ENCODE measurements around the gene EPN2.
A peak's percentile ranks its signal among the peaks of the same experiment; 100 is the strongest.
"Not testable (repeated sequence)": the region's sequence is repeated elsewhere in the genome, so short reads cannot be mapped to it uniquely, and the experiment has no call there.

Gene EPN2

DNA sequence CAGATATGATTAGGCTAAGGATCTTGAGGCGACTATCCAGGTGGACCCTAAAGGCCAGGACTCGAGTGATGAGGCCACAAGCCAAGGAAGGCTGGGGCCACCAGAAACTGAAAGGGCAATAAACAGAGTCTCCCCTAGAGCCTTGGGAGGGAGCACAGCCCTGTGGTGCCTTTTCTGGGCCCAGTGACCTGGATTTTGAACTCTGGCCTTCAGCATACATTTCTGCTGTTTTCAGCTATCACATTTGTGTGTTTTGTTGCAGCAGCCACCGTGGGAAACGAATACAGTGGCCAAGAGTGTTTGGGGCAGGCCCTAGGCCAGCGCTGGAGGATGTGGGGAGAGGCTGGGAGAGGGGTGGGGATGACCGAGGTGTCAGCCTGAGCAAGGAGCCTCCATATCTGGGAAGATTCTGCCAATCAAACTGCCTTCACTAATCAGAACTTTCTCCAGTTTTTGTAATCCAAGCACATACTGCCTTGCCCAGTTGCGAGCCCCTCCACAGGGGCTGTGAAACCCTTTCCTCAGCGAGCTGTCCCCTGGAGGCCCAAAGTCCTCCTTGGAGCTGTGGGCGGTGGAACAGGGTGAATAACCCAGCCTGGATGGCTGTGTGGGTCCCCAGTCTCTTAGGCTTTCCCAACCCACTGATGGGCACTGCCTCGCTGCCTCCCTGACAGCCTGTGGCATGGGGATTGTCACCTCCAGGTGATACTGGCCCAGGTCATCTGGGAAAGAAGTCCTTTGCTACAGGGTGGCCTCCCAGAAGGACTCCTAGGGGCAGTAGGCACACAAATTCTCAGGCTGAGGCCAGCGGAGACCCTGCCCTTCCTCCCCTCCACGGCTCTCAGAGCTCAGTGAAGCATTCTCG lies 108.6 kb downstream of the EPN2 start:
- DNase-seq (ENCODE audit: low spot score) = no peak

DNA sequence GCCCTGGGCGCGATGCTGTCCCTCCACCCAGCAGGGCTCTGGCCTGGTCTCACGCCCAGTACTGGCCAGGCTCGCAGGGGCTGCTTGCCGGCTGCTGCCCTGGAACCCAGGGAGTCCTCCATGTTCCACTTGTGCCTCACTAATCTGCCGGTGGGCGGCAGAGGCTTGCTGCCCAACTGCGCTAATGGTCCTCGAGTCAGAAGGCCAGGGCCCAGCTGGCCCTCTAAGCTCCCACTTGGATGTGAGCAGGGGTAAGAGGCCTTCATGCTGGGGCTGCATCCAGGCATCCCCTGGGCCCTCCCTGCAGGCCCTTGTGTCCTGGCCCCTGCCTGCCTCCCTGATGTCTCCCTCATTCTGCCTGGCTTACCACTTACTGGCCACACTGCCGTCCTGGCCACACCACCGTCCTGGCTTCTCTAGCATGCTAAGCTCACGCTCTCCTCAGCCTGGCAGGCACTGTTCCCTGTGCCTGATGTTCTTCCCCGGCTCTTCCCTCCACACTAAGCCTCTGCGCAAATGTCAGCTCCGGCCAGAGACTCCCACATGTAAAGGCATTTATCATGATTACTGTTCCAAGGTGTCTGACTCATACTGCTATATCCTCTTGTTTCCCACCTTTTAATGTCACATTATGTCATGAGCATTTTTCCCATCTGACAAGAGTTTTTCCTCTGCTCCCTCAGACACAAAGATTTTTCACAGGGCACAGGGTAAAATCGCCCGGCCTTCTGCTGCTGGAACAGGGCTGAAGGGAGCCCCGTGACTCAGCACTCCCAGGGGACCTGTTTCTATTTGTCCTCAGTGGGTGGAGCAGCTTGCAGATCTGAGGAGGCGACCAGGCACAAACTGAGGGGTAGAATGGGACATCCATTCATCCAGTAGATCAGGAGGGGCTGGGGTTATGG lies 109.4 kb downstream of the EPN2 start:
- DNase-seq (ENCODE audit: low spot score) = peak; percentile 67

DNA sequence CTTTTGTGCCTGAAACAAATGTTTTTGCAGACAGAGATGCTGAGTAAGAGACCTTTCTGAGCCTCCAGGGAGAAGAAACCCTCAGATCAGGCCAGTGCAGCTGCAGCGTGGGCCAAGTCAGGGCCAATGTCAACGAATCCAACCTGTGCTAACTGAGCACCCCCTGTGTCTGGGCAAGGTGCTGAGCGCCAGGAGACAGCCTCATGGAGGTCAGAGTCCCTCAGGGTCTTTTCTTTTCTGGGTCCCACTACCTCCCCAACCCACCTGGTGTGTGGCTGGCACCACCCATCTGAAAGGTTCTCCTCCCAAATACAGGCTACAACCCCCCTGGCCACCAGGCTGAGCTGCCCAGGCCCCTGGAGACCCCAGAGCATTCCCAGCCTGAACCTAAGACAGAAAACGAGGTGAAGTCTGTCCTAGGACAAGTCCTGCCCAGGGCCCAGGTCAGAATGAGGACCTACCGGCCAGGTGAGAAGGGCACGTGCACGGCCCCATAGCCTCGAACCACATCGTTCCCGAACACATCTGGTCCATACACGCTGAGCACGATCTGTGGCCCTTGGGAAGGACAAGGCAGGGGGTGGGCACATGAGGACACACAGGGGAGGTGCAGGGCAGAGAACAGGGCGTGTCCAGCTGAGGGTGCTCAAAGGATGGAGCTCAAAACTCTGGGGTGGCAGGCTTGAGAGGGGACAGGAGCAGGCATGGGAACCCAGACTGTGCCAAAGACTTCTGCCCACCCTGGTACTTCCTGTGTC lies 110.3 kb downstream of the EPN2 start:
- DNase-seq (ENCODE audit: low spot score) = no peak

DNA sequence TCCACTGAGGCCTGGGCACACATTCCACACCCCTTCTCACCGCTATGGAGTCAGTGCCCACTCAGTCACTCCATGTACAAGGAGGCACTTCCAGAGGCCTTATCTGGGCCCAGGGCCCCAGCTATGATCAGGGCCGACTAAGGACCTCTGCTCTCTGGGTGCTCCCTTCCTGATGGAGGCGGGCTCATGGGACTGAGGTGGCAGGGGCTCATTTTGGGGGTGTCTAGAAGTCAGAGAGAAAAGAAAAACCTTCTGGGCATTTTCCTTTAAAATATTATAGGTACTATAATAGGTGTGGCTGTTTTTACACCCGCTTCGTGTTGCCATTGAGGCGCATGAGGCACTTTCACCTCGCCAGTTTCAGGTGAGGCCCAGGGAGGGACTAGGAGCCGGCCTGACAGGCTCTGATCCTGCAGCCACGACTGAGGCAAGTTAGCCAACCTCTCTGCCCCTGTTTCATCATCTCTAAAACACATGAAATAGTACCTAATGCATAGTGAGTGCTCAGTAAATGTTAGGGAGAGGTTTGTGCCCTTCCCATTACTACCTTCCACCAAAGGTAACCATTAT lies 111.0 kb downstream of the EPN2 start:
- DNase-seq (ENCODE audit: low spot score) = no peak

DNA sequence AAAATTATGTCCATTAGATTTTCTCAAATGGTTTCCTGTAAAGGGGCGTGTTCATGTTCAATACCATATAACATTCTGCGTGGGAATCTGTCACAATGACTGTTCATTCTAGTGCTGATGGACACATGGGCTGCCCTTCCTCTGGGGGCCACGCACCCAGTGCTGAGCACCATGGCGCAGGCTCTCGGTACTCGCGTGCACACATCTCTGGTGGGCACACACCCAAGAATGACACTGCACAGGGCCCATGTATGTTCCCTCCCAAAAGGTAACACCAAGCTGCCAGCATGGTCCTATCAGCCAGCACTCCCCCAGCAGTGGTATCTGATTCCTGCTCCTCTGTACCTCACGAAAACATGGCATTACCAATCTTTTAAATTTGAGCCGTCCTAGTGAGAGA lies 111.6 kb downstream of the EPN2 start:
- no peak for DNase-seq (ENCODE audit: low spot score)

DNA sequence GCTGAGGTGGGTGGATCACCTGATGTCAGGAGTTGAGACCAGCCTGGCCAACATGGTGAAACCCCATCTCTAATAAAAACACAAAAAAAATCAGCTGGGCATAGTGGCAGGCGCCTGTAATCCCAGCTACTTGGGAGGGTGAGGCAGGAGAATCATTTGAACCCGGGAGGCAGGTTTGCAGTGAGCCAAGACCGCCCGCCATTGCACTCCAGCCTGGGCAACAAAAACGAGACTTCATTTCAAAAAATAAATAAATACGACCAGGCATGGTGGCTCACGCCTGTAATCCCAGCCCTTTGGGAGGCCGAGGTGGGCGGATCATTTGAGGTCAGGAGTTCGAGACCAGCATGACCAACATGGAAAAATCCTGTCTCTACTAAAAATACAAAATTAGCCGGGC lies 116.2 kb downstream of the EPN2 start:
- not testable (repeated sequence) for DNase-seq (ENCODE audit: low spot score)

DNA sequence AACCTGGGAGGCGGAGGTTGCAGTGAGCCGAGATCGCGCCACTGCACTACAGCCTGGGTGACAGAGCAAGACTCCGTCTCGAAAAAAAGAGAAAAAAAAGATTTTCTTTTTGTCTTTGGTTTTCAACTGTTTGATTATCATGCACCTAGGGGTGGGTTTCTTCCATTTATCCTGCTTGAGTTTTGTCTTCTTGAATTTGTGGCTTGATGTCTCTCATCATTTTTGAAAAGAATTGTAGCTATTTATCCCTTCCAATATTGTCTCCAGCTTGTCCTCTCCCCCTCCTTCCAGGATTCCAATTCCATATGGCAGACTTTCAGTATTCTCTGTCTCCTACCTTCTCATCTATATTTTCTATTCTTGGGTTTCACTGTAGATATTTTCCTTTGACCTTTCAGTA lies 117.6 kb downstream of the EPN2 start:
- no peak for DNase-seq (ENCODE audit: low spot score)

DNA sequence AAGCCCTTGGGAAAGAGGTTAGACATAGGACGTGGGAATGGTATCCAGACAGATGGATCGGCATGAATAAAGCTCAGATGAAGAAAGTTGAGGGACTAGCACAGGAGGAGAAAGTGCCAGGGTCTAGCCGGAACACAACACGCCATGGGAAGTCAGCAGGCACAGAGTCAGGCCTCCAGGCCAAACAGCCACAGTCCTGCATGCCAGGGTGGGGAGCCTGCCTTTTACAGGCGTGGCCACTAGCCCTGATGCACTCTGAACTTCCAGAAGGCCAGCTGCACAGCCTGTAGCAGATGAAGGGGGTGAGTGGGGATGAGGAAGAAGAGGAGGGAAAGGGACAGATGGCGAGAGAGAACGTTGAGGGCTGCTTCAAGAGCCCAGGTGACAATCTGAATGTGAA lies 120.2 kb downstream of the EPN2 start:
- DNase-seq (ENCODE audit: low spot score) = no peak

DNA sequence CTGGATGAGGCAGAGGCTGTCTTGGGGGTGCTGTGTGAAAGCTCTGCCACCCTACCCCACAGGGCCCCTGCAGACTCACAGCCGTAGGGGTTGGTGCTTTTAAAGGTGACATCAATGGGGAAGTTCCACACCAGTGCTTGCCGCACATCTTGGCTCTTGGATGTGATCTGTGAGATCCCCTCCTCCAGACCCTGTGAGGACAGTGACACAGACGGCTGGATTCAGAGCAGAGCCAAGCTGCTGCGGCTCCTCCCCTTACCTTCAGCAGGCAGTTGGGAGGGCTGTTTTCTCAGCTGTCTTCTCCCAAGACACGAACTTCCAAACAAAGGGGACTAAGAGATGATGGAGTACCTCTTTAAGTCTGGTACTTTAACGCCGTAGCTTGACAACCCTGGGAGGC lies 120.6 kb downstream of the EPN2 start:
- DNase-seq (ENCODE audit: low spot score) = no peak

DNA sequence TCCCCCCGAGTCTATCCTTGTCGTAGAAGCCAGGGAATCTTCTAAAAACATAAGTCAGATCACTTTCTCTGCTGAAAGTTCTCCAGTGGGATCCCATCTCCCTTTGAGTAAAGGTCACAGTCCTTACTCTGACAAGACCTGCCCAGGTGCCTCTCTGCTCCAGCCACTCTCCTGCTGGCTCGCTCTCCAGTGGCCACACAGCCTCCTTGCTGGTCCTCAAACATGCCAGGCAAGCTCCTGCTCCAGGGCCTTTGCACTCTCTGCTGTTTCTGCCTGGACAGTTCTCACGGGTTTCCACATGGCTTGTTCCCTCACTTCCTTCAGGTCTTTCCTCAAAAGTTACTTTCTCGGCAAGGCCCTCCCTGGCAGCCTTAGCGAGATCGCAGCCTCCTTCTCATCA lies 122.0 kb downstream of the EPN2 start:
- DNase-seq (ENCODE audit: low spot score) = no peak

DNA sequence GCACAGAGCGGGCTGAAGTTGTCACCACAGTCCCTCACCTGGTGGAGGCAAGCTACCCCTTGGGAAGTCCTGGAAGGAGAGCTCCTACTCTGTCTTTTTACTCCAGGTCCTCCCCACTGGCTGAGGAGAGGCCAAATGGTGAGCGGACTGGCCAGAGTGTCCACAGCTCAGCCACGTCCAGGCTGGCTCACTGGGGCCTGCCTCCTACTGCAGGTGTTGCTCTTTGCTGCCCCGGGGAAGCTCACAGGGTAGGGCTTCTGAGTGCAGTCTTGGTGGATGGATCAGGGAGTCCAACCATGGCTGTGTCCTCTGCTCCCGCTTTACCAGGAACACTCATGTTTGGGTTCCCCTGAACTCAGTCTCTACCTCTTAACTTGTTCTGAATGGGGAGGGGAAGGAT lies 122.7 kb downstream of the EPN2 start:
- DNase-seq (ENCODE audit: low spot score) = no peak

DNA sequence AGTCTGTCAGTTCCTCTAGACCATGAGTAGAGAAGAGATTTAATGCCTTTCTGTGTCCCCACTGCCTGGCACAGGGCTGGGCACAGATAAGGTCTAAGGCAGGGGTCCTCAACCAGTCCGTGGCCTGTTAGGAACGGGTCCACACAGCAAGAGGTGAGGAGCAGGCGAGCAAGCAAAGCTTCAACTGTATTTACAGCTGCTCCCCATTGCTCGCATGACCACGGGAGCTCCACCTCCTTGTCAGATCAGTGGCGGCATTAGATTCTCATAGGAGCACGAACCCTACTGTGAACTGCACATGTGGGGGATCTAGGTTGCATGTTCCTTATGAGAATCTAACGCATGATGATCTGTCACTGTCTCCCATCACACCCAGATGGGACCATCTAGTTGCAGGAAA lies 123.6 kb downstream of the EPN2 start:
- no peak for DNase-seq (ENCODE audit: low spot score)

DNA sequence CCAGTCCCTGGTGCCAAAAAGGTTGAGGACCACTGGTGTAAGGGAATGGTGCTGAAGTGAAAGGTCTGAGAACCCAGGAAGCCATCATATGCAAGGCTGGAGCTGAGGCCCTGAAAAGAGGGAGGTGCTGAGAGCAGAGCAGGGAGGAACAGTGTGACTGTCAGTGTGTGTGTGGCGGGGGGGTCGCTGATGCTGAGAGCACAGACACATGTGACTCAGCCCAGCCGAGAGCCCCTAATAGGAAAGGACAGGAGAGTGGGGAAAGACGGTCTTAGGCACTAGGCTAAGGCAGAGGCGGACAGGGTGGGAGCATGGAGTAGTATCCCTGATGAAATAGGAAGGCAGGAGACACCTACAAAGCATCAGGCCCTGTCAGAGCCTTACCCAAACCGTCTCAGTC lies 124.2 kb downstream of the EPN2 start:
- DNase-seq (ENCODE audit: low spot score) = no peak

DNA sequence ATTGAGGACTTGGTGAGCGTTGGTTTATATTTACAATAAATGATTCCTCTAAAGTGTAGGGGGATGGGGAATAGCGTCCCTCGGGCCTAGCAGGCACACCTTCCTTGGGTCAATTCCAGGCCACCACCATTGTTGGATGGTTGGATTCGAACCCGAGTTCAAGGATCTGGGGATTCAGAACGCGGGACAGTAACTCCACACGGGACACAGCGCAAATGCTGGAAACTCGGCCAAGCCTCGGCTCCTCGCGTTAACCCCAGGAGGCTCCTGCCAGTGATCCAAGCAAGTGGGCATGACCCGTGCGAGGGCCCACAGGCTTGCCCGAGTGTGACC lies 124.7 kb downstream of the EPN2 start:
- DNase-seq (ENCODE audit: low spot score) = no peak

DNA sequence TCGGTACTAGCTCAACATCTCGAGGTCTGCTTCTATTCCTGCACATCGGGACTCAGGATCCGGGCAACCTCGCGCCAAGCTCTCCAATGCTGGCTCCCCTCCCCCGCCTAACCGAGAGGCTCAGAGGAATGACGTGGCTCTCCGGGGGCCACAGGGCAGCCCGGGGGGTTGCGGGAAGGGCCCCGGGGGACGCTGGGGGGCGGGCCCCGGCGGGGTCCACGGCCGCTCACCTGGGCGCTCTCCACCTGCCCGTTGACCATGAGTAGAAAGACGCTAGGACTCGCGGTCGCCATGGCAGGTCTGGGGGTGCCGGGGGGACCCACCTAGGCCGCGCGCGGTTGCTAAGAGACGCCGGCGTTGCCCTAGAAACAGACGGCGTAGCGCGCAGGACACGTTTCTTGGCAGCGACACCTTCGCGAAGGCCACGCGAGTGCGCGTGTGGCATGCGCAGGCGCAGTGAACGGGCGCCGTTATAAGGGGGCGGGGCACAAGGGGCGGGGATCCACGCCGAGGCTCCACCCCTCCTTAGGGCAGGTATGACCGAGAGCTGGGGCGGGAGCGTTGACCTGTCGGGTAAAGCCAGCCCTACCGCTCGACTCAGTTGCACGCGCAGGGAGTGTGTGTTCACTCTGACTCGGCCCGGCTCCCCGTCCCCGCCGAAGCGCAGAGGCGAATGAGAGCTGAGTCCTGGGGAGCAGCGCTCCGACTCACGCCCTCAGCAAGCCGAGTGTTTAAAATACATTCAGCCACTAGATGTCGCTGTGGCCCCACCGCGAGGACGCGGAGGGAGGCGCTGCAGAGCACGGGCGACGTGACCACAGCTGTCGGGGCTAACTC lies 125.3 kb downstream of the EPN2 start, which contains the start of gene B9D1:
Gene B9D1 (minus strand): TSS at position 447 of the 837 bp plus-strand sequence. CDS start 154 bp downstream, at position 293.
- DNase-seq (ENCODE audit: low spot score) = peak; percentile 99

DNA sequence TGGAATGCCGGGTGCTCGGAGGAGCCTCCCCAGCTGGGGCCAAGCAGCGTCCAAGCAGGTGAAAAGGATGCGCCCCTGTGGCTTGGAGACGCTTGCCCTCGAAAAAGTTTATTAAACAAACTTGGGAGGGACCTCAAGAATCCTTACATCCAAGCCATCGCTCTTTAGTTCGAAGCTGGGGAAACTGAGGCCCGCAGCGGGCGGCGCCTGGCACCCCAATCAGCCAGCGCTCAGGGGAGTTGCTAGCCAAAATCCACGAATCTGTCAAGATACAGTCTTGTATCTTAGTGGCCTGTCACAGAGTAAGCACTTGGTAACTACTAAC lies 125.9 kb downstream of the EPN2 start:
- DNase-seq (ENCODE audit: low spot score) = no peak

DNA sequence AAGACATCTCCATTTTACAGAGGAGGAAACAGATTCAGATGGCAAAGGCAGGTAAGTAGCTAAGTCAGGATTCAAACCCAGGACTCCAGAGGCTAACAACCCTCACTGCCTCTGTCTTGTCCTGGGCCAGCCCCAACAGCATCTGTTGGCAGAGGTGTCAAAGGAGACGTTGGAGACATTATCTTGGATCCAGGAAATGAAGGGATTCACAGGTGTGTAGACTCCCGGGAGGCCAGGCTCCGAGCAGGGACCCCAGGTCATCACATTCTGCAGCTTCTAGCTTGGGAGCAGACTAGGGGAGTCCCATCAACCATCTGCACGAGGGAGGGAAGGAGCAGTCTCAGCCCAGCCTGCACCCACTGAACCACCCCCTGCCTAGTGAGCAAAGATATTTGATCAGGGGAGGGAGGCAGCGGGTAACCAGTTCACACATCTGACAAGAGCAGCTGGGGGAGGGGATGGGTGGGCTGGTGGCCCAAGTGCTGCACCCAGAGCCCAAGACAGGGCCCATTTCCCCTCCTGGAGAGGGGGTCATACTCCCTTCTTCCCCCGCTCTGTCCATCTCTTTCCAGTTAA lies 126.4 kb downstream of the EPN2 start:
- DNase-seq (ENCODE audit: low spot score) = no peak

DNA sequence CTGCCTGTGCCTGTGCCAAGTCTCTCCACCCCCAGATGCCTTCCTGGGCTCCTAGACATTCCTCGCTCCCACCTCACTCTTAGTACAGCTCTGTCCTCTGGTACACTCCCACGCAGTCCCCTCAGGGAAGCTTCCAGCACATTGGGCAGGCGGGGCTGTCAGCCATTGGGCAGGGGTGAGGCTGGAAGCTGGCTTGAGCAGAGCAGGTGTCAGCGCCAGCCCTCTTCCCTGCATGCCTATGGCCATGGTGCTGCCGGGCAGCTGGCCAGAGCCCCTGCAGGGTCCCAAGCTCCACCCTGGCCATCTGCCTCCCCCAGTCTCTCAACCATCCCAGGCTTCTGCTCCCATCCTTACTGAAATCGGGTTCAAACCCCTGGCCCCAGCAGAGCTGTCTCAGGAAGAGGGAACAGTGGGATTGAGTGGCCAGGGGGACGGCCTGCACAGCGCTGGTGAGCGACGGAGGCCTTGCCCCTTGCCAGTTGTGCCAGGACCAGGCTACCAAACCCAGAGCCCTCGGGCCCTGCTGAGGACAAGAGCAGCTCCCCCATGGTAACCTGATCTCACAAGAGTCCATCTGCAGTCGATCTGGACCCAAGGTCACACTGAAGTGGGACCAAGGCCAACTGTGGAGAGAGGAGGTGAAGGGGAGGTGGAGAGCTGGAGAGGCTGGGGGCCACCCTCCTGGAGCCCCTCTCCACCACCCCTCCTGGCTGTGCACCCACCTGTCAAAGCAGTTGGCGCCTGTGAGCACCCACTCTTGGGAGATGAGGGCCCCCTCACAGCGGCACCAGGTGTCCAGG lies 127.7 kb downstream of the EPN2 start:
- DNase-seq (ENCODE audit: low spot score) = no peak

DNA sequence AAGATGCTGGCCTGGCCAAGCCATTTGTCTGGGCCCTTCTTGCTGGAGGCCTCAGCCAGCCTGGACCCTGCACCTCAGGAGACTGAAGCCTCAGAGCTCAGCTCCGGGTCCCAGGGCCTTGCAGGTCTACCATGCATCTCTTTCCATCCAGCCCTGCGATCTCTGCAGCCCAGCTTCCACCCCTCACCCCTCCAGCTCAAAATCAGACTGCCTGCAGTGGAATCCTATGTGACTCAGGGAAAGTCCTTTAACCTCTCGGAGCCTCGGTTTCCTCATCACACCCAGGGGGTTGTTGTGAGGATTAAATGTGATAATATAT lies 128.3 kb downstream of the EPN2 start:
- no peak for DNase-seq (ENCODE audit: low spot score)
